Measurements from ENCODE around the gene SMCHD1.
"Not testable (repeated sequence)": the region's sequence is repeated elsewhere in the genome, so short reads cannot be mapped to it uniquely, and the experiment has no call there.

Gene SMCHD1

DNA sequence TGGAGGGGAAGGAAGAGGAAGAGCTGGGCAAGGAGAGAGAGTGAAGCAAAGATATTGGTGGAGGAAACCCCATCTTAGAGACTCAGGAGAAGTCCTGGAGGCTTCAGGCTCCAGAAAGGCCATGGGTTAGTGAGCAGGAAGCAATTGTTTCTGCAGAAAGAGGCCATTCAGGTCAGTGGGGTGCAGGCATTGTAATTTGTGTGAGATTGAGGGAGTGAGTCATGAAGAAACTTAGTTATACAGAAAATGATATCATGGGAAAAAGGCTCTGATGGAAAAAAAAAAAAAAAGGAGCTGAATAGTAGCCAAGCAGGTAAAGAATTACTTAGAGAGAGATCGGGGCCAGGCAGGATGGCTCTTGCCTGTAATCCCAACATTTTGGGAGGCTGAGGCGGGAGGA lies 195.3 kb downstream of the SMCHD1 start:
- DNase-seq (ENCODE audit: low read depth in 3 of 3, low spot score in 1 of 3) = no peak

DNA sequence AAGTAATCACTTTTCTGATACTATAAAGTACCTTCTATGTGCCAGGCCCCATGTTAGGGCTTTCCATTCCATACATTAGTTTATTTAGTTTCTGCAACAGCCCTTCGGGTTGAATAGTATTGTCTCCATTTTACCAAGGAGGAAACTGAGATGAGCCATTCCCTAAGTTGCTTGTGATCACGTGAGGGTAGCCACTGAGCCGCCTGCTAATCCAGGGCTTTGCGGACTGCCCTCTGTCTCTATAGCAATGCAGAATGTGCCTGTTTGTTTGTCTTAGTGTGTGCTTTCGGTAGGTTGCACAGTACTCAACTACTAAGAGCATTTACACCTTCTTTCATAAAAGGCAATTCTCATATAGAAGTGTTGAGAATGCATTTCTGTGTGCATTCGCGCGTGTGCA lies 196.2 kb downstream of the SMCHD1 start:
- DNase-seq (ENCODE audit: low read depth in 3 of 3, low spot score in 1 of 3) = no peak

DNA sequence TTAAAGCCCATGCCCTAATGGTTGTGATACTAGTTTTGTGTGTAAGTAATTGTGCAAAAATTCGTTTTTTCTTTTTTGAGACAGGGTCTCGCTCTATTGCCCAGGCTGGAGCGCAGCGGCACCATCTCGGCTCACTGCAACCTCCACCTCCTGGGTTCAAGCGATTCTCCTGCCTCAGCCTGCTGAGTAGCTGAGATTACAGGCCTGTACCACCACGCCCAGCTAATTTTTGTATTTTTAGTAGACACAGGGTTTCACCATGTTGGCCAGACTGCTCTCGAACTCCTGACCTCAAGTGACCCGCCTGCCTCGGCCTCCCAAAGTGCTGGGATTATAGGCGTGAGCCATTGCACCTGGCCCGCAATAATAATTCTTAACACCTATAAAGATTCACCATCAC lies 196.9 kb downstream of the SMCHD1 start:
- not testable (repeated sequence) for DNase-seq (ENCODE audit: low read depth in 3 of 3, low spot score in 1 of 3)

DNA sequence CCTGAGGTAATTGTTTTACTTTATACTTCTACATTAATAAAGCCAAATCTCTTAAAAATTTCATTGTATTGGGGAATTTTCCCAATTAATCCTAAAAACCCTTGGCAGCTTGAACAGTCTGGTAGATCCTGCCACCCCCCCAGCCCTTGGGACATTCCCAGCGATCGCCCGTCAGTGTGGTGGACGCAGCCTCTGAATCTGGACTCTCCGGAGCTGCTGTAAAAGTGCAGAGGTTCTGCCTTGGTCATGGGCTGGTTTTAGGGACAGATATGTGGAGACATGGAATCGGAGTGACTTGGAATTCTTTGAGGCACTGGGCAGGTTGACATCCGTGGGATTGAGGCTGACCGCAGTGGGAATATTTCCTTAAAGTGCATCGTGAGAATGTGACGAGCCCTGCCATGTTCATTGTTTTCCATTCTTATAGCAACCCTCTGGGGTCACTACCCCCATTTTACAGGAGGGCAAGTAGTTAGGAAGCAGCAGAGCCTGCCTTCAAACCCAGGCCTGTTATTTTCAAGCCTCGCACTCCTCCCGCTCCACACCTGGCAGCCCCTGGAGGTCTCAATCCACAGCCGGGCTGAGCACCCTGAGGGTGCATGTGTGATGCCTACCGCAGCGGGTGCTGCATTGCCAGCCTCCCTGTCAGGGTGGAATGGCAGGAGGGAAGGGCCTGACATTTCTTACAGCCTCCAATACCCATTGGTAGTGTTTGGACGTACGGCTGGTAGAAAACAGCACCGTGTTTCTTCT lies 197.8 kb downstream of the SMCHD1 start:
- DNase-seq (ENCODE audit: low read depth in 3 of 3, low spot score in 1 of 3) = no peak

DNA sequence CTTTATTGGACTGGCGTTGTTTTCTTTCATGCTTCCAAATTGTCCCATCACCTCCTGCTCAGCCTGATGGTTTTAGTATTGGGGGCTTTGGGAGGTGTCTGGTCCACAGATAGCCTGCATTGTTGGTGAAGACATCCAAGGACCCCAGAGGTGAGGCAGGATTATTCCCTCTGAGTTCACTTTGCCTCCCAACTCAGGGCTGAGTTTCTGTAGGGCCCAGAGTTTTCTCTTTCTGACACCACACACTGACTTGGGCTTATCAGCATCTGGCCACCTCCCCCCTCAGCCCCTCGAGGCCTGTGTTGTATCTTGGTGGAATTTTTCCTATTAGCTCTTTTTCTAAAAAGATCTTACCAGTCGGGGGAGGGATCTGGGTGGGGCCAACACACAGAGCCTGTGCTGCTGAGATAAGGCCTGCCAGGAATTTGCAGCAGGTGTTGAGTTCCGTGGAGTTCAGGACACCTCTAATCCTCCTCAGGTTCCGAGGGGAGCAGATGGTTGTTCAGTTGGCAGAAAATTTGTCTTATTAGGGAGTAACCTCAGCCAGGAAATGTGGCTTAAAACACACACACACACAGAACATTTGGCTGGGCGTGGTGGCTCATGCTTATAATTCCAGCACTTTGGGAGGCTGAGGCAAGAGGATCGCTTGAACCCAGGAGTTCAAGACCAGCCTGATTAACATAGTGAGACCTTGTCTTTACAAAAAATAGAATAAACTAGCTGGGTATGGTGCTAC lies 198.6 kb downstream of the SMCHD1 start:
- no peak for DNase-seq (ENCODE audit: low read depth in 3 of 3, low spot score in 1 of 3)
